ENCODE results near the gene PTPN4.

Gene PTPN4

DNA sequence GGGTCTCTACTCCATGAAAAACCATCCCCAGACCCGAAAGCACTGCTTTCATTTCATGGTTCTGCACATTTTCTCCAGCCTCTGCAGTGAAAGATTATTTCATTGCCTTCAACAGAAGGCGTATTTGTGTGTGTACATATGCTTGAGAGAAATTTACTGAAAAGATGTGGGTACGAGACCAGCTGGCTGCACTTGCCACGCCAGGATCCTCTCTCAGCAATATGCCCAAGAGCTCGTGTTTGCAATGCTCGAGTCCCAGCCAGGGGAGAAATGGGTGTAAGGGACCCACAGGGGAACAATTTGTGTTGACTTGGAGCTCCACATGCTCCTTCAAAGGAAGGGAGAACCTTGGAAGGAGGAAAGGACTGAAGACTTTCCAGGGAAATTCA is 43.4 kb upstream of the PTPN4 start:
- no peak overlapping the region for H3K27ac ChIP-seq

DNA sequence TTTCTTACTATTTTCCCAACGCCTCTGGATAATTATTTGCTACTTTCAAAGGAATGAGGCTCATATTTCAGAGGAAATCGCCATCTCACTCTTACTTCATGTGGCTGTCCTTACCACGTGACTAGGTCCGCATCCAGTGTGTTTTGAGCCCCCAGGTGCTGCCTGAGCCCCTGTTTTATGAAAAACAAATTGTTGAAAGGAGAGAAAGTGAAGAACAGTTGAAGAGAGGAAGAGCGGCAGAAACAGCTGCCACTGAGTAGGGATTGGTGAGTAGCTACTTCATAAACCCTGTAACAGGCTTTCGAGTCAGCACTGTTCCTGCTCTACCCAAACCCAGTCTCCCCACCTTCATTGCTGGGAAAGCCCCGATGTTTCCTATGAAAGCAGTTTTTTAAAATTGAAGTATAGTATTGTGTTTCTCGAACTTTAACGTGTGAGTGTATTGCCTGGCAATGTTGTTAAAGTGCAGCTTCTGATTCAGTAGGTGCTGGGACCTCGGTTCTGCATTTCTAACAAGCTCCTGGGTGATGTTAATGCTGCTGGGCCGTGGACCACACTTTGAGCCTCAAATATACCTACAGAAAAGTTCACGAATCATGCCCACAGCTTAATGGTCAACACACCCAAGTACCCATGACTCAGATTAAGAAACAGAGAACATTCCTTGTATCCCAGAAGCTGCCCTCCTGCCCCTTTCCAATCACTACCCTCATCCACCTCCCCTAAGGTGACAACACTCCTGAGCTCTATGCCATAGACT is 41.0 kb upstream of the PTPN4 start:
- no peak overlapping the region for H3K27ac ChIP-seq
- TF ChIP-seq, protein P1, sequence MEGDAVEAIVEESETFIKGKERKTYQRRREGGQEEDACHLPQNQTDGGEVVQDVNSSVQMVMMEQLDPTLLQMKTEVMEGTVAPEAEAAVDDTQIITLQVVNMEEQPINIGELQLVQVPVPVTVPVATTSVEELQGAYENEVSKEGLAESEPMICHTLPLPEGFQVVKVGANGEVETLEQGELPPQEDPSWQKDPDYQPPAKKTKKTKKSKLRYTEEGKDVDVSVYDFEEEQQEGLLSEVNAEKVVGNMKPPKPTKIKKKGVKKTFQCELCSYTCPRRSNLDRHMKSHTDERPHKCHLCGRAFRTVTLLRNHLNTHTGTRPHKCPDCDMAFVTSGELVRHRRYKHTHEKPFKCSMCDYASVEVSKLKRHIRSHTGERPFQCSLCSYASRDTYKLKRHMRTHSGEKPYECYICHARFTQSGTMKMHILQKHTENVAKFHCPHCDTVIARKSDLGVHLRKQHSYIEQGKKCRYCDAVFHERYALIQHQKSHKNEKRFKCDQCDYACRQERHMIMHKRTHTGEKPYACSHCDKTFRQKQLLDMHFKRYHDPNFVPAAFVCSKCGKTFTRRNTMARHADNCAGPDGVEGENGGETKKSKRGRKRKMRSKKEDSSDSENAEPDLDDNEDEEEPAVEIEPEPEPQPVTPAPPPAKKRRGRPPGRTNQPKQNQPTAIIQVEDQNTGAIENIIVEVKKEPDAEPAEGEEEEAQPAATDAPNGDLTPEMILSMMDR (IDR thresholded peaks at IDR 0.05), result no peak
- TF ChIP-seq ZFX (IDR thresholded peaks at IDR 0.05; ENCODE audit: borderline replicate concordance), result no peak

More for the DNA sequence above, 43.4 kb upstream of the PTPN4 start:
- TF ChIP-seq, protein P1 (IDR thresholded peaks at IDR 0.05), result no peak
- no peak for TF ChIP-seq ZFX (IDR thresholded peaks at IDR 0.05; ENCODE audit: borderline replicate concordance)

DNA sequence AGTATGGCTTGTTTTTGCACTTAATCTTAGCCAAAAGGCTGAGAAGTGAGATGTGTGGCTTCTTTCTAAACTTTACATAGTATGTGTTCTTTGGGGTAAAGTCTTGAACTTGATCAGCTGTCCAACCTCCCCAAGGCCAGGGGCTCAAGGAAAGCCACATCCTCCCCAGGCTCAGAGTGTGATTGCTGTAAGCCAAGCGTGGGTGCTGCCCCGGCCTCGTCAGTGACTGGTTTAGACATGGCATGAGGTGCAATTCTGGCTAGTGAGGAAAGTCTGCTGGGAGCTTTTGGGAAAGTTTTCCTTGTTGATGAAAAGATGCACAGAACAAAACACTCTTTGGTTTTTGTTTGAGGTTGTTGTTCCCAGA is 40.5 kb upstream of the PTPN4 start:
- no peak overlapping the region for H3K27ac ChIP-seq
- TF ChIP-seq, protein P1 (IDR thresholded peaks at IDR 0.05), result no peak
- TF ChIP-seq ZFX (IDR thresholded peaks at IDR 0.05; ENCODE audit: borderline replicate concordance), result no peak

DNA sequence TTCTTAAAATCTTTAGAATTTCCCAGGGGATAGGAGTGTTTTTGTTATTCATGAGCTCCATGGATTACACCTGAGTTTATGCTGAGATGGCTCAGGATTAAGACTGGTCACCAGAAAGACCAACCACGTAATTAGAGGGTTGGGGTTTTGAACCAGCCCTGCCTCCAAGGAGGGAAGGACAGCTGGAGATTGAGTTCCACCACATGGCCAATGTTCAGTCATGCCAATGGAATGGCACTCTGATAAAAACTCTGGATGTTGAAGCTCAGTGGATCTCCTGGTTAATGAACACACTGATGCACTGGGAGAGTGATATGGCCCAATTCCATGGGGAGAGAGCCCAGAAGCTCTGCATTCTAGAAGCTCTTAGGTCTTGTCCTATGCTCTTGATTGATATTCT is 38.7 kb upstream of the PTPN4 start:
- TF ChIP-seq ZFX (IDR thresholded peaks at IDR 0.05; ENCODE audit: borderline replicate concordance), result no peak
- TF ChIP-seq, protein P1 (IDR thresholded peaks at IDR 0.05), result no peak
- no peak overlapping the region for H3K27ac ChIP-seq

DNA sequence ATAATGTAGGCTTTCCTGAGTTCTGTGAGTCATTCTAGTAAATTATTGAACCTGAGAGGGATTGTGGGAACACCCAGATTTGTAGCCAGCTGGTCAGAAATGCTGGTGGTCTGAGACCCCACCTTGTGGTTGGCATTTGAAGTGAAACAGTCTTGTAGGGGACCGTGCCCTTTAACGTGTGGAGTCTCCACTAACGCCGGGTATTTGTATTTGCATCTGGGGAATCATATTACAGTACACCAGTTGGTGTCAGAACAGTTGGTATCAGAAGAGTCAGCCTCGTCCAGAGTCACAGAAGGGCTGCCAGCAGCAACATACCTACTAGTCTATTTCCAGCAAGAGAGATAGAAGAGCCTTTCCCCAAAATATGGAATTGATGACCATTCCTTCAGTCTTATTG is 38.3 kb upstream of the PTPN4 start:
- no peak overlapping the region for H3K27ac ChIP-seq
- TF ChIP-seq ZFX (IDR thresholded peaks at IDR 0.05; ENCODE audit: borderline replicate concordance), result no peak
- TF ChIP-seq, protein P1 (IDR thresholded peaks at IDR 0.05), result no peak

DNA sequence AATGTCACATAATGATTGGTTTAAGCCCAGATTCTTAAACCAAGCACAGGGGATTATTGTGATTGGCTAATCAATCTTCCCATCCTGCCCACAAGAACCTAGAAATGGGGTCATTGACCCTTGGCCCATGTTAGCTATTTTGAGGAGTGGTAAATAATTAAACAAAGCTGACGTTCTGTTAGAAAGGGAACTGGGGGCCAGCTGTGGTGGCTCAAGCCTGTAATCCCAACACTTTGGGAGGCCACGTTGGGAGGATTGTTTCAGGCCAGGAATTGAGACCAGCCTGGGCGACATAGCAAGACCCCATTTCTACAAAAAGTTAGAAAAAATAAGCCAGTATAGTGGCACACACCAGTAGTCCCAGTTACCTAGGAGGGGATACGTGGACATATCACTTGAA is 37.8 kb upstream of the PTPN4 start:
- no peak for TF ChIP-seq ZFX (IDR thresholded peaks at IDR 0.05; ENCODE audit: borderline replicate concordance)
- TF ChIP-seq, protein P1 (IDR thresholded peaks at IDR 0.05), result no peak
- no peak overlapping the region for H3K27ac ChIP-seq

DNA sequence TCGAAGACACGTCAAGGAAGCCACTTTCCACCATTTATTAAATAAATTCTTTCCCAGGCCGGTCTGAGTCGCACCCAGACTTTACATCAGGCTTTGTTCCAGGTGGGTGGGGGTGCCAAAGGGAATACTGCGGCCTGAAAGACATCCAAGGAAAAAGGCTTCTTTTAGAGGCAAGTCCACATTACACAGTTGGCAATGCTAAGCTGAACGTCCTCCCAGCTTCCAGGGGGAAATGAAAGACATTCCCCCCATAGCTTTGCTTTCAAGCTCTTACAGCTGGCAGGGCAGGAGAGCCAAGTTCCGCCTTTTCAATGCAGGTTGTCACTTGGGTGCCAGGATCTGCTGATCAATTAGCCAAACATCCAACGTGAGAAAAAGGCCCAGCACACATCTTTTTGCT is 36.5 kb upstream of the PTPN4 start:
- TF ChIP-seq, protein P1 (IDR thresholded peaks at IDR 0.05), result no peak
- TF ChIP-seq ZFX (IDR thresholded peaks at IDR 0.05; ENCODE audit: borderline replicate concordance), result no peak
- H3K27ac ChIP-seq, result no peak overlapping the region

Data from 22Rv1 (cell line).